Measurements from ENCODE around the gene MLXIPL. TPM values are rescaled to one million over a fixed set of nuclear protein-coding genes. Genes with fewer than 3 reads are reported as not detected.
A peak's percentile ranks its signal among the peaks of the same experiment; 100 is the strongest.

The MLXIPL gene
- total and polyA plus RNA-seq, 2 of the 8 experiments (the other 6 are each of a cell fraction or from before 2014, with no cell fraction given): 9.4 to 10.6 TPM

DNA sequence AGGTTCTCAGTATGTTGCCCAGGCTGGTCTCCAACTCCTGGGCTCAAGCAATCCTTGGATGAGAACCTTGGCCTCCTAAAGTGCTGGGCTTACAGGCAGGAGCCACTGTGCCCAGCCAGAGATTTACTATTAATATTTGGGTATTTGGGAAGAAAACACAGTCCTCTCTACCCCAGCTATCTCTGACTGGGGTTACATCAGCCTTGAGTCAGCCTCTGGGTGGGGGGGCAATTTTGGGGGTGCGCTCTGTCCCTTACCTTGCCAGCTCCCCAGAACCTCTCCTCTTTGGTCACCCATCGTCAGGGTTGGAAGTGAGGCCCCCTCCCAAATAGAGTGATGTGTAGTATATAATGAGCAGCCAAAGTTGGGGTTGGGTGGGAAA, 1.8 kb downstream of the MLXIPL start:
- Histone ChIP-seq H2BK12ac (ENCODE audit: low read depth, low read length) (peak overlapping the region; percentile 39; the same call in 1 of the 2 replicates), H3K36me3 (ENCODE audit: control insufficient read depth in 2 of 4, insufficient read depth in 4 of 4, low read length in 3 of 4) (no peaks in the 10 kb centered on the region), H3K27me3 (replicated peaks in 1 of 4; ENCODE audit: control insufficient read depth in 3 of 4, extremely low read depth in 1 of 4, insufficient read depth in 3 of 4, low read length in 3 of 4) (peaks cover 0 to 12% (median 10%) of the 10 kb centered on the region in 4 experiments; a peak in 5 of 7 replicates), H2BK120ac (replicated peaks; ENCODE audit: low read depth, low read length) (peak overlapping the region; percentile 3), H3K56ac (replicated peaks; ENCODE audit: insufficient read length, low read depth, low read length) (no peak overlapping the region), H3K4me1 (replicated peaks in 1 of 4; ENCODE audit: control insufficient read depth in 3 of 4, insufficient read depth in 4 of 4, low read length in 3 of 4) (peaks cover 0 to 7% (median 5%) of the 10 kb centered on the region in 4 experiments; a peak in 6 of 7 replicates), H2BK5ac (ENCODE audit: low read depth, low read length) (peak overlapping the region; percentile 81; the same call in 1 of the 2 replicates), H3K27ac (ENCODE audit: low read depth, low read length) (no peak overlapping the region), H4K20me1 (replicated peaks in 1 of 2; ENCODE audit: control insufficient read depth in 1 of 2, insufficient read depth in 2 of 2, low read length in 2 of 2) (peaks cover 0 to 4% of the 10 kb centered on the region in 2 experiments), H4K91ac (replicated peaks; ENCODE audit: insufficient read length, low read length) (no peak overlapping the region), H3K4me2 (ENCODE audit: insufficient read depth in 1 of 2, low read depth in 2 of 2, low read length in 2 of 2) (peak overlapping the region; percentile 98 to 99), H3K18ac (ENCODE audit: extremely low read depth, low read length) (no peak overlapping the region; the same call in 1 of the 2 replicates), H3K4ac (replicated peaks; ENCODE audit: insufficient read length, low read depth, low read length) (no peak overlapping the region), H2AK5ac (ENCODE audit: low read depth, low read length) (no peak overlapping the region), H3K79me1 (ENCODE audit: low read depth, low read length) (no peaks in the 10 kb centered on the region), H3K79me2 (ENCODE audit: control insufficient read depth in 1 of 2, insufficient read depth in 2 of 2, low read length in 2 of 2) (no peaks in the 10 kb centered on the region), H3K23ac (ENCODE audit: insufficient read length) (no peak overlapping the region), H2BK15ac (ENCODE audit: low read length) (no peak overlapping the region), H3K14ac (ENCODE audit: insufficient read length) (no peak overlapping the region), H4K5ac (ENCODE audit: insufficient read length, low read depth, low read length) (no peak overlapping the region), H4K8ac (ENCODE audit: extremely low read depth, insufficient read depth, low read length) (no peak overlapping the region), H3K9ac (replicated peaks in 1 of 4; ENCODE audit: extremely low read depth in 1 of 4, low read depth in 3 of 4, low read length in 3 of 4) (no peak overlapping the region), H3K4me3 (ENCODE audit: extremely low read depth in 1 of 4, insufficient read depth in 2 of 4, low read depth in 3 of 4, low read length in 4 of 4) (peak overlapping the region; percentile 48 to 86 (median 74)), H2BK20ac (ENCODE audit: low read length) (no peak overlapping the region; the same call in 1 of the 2 replicates), H2AFZ (ENCODE audit: low read length) (no peak overlapping the region), H3K23me2 (ENCODE audit: low read depth, low read length) (peaks cover 18% of the 10 kb centered on the region), H3K9me3 (ENCODE audit: insufficient read depth in 2 of 2, low read depth in 1 of 2, low read length in 1 of 2) (no peaks in the 10 kb centered on the region)
- WGBS, 2 experiments (ENCODE audit: extremely low coverage in 1 of 2, insufficient coverage in 1 of 2, insufficient read length in 1 of 2, insufficient replicate concordance in 2 of 2, low coverage in 1 of 2, low lambda C conversion rate in 2 of 2, missing lambda C conversion rate in 1 of 2): 17% methylated on average over 2 of the region's 2 CpGs; no CpG with 5 or more reads in 1 of the 2 experiments
- POLR2A ChIA-PET (ENCODE audit: partially characterized antibody): interaction anchor here (0.7 to 2.6 kb wide), 19 partner anchors 14 to 210 kb away, joined by 3 to 20 read pairs (median 3); partner anchors contain the start of gene VPS37D
- TF ChIP-seq RFX5 (IDR thresholded peaks at IDR 0.05; ENCODE audit: borderline replicate concordance, low read depth, low read length) (no peak), JUN (IDR thresholded peaks at IDR 0.05; ENCODE audit: low read depth, low read length) (no peak), SIN3A (conservative IDR thresholded peaks at IDR 0.05 in 1 of 2, IDR thresholded peaks at IDR 0.05 in 1 of 2; ENCODE audit: low read depth in 1 of 2, low read length in 2 of 2) (no peak), ZNF274 (IDR thresholded peaks at IDR 0.05; ENCODE audit: borderline replicate concordance, extremely low read depth, low read length) (no peak), CBX8 (IDR thresholded peaks at IDR 0.05; ENCODE audit: borderline replicate concordance, low read depth, low read length) (no peak), SP4 (IDR thresholded peaks at IDR 0.05; ENCODE audit: low read length) (no peak), CHD1 (IDR thresholded peaks at IDR 0.05; ENCODE audit: low read depth, low read length) (no peak), MAFK (IDR thresholded peaks at IDR 0.05; ENCODE audit: low read depth, low read length) (no peak)
- TF ChIP-seq, protein P1, sequence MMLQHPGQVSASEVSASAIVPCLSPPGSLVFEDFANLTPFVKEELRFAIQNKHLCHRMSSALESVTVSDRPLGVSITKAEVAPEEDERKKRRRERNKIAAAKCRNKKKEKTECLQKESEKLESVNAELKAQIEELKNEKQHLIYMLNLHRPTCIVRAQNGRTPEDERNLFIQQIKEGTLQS (IDR thresholded peaks at IDR 0.05; ENCODE audit: insufficient read depth, low read depth, low read length): no peak
- TF ChIP-seq, protein P2, sequence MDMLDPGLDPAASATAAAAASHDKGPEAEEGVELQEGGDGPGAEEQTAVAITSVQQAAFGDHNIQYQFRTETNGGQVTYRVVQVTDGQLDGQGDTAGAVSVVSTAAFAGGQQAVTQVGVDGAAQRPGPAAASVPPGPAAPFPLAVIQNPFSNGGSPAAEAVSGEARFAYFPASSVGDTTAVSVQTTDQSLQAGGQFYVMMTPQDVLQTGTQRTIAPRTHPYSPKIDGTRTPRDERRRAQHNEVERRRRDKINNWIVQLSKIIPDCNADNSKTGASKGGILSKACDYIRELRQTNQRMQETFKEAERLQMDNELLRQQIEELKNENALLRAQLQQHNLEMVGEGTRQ (IDR thresholded peaks at IDR 0.05; ENCODE audit: low read length): no peak
- no peak for FAIRE-seq
- CTCF ChIA-PET (ENCODE audit: partially characterized antibody): interaction anchor here (0.8 to 1.5 kb wide), 9 partner anchors 14 to 117 kb away, joined by 3 to 10 read pairs (median 3); partner anchors contain the start of gene VPS37D
- DNase-seq (ENCODE audit: low read depth in 1 of 2, low spot score in 2 of 2): no peak
